Fibroblast of skin of left biceps (primary cell): ENCODE results near the gene OR8D2.

Source experiments
- DNase-seq, 2 experiments: peaks; one replicate each; pipeline ENCODE4 v3.0.0-alpha.2; 2013; ENCODE audit warnings: low read depth in 2 of 2

OR8D2 gene, protein sequence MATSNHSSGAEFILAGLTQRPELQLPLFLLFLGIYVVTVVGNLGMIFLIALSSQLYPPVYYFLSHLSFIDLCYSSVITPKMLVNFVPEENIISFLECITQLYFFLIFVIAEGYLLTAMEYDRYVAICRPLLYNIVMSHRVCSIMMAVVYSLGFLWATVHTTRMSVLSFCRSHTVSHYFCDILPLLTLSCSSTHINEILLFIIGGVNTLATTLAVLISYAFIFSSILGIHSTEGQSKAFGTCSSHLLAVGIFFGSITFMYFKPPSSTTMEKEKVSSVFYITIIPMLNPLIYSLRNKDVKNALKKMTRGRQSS

GRCh38 chr11:124320097-124320496 is at the start of gene OR8D2:
Gene OR8D2, minus strand, starts transcription at chr11:124320197. Its CDS starts 0 bp downstream, at chr11:124320197.
- no peak for DNase-seq

- DNase-seq: no peak
Measured at GRCh38 chr11:124359566-124359965, 39.6 kb upstream of the OR8D2 start.

GRCh38 chr11:124346311-124346955 is 26.4 kb upstream of the OR8D2 start:
- DNase-seq: no peak

DNA sequence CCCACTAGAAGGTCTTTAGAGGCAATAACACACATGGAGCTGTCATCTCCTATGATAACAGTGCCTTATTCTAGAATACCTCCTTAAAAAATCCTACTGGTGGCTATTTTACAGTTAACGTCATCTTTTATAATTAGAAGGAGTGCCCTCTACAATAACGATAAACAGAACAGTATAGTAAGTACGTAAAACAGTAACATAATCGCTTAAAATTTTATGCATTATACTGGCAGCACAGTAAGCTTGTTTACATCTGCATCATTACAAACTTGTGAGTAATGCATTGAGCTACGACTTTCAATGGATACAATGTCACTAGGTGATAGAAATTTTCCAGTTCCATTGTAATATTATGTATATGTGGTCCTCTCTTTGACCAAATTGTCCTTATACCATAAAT is 24.3 kb upstream of the OR8D2 start:
- DNase-seq: no peak

GRCh38 chr11:124340142-124340447 is 20.1 kb upstream of the OR8D2 start:
- no peak for DNase-seq

GRCh38 chr11:124339396-124340141 is 19.6 kb upstream of the OR8D2 start:
- DNase-seq: no peak

DNA sequence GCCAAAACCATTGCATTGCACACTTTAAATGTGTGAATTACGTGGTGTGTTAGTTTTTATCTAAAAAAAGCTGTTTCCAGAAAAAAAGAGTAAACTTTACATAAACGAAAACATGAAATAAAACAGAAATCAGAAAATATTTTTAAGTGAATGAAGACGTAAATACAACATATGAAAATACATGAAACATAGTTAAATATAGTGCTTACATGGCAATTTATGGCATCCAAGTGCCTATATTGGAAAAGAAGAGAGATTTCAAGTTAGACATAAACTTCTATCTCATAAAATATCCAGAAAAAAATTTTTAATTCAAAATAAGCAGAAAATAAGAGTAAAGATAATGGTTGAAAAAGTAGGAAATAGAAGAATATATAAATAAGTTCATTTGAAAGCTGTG is 11.9 kb upstream of the OR8D2 start:
- no peak for DNase-seq

DNA sequence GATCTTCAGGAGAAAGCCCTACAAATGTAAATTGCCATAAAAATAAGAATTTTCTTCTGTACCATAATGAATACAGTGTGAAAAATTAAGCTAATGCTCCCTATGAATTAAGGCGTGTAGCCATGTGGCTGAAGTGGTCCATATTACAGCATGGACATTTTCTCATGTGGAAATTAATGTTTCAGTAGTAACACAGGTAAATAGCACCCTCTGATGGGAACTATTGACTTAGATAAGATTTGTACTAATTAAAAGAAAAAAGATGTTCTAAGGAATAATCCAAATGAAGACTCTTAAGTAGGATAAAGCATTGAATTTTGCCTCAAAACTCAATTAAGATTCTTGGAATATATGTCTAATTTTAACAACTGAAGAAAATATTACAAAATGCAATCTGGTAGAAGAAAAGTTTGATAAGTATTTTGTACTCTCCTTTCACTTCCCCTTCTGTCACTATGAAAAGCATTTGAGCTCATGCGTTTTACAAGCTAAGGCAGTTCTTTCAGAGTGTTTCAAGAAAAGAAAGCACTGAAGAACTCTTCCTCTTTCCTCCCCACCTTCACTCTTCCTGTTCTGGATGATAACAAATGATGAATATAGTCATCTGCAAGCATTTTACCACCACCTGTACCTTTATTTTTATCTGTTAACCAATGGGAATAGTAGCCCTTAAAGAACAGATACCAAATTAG is 9.9 kb upstream of the OR8D2 start:
- DNase-seq: no peak

DNA sequence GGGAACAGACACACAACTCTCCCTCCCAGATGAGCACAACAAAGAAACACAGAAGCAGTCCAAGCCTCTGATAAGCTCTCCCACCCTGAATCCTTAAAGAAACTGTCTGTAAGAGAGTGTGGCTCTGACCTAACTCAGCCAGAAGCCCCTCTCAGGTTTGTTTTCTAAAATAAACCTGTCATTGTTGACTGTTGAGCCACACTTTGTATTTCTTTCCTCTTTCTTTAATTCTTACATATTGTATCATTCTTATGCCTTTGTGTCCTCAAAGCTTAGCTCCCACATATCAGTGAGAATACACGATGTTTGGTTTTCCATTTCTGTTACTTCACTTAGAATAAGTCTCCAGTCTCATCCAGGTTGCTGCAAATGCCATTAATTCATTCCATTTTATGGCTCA is 7.8 kb upstream of the OR8D2 start:
- DNase-seq: no peak

- DNase-seq: no peak
Measured at GRCh38 chr11:124322356-124322755, 2.4 kb upstream of the OR8D2 start.

DNA sequence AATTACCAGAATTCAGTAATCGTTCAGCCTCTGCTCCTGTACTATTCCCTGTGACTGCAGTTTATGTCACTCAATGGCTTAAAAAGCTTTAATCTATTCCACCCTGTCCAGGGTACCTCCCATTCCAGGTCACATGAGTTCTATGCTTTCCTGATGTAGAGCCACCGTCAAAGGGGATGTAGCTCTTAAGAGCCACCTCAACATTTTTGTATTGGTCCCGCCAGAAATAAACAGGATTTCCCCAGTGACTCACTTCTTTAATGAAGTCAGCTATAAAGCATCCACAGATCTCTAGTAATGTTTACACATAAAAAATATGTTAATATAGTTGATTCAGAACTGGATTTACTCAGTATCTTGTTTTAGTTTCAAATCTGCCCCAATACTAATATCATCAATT is 4.9 kb downstream of the OR8D2 start:
- DNase-seq: no peak

GRCh38 chr11:124313849-124314248 is 6.1 kb downstream of the OR8D2 start, which contains the start of gene OR8D1:
Gene OR8D1, minus strand, starts transcription at chr11:124313949. Its CDS starts 3,183 bp downstream, at chr11:124310766.
- no peak for DNase-seq

- no peak for DNase-seq
Measured at GRCh38 chr11:124313131-124313530, 6.9 kb downstream of the OR8D2 start.

DNA sequence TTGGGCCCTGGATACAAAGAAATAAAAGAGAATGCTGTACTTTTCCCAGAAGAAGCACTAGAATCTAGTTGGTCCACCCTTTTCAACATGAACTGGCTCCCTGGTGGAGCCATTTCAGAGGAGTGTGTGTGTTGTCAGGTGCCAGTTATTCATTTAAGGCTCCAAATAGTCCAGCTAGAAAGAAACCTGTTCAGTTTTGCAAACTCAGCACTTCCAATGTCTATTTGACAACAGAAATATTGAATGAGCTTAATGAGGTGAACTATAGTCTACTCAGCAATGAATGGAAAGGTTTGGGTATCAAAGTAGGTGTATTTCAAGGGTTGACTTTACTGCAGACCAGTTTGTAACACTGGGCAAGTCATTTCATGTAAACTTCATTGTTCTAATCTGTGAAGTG is 8.3 kb downstream of the OR8D2 start:
- DNase-seq: no peak

GRCh38 chr11:124311269-124311668 is 8.7 kb downstream of the OR8D2 start:
- no peak for DNase-seq

DNA sequence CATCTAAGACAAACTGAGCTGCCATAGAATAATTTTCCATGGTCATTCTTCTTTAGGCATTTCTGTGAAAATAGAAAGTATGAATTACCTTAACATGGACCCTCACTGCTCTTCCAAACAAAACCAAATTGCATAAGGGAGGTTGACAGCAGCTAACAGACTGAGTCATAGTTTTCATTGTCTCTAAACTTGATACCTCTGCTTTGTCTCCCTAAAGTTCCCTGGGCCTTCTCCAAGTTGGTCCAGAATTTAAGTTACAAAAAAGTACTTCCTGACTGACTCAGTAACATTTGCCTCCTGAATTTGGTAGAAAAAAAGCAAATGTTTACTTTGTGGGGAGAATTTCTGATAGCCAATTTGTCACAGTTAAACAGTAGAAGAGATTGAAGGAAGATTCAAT is 9.3 kb downstream of the OR8D2 start:
- DNase-seq: no peak

DNA sequence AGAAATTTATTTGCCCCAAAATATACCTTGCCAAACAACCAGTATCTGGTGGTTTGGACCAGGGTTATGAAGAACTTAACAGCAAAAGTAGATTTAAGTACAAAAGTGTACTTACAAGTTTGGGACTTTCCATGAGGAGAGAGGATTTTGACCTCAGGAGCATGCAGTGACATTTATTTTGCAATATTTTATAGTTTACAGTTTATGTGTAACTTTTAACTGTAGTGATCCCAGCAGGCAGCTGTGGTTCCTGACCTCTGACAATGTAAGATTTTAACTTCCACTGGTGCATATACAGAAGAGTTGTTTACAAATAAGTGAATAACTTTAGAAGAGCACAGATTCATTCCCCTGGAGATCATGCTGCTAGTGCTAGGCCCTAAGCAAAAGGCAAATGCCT is 12.9 kb downstream of the OR8D2 start:
- DNase-seq: no peak

DNA sequence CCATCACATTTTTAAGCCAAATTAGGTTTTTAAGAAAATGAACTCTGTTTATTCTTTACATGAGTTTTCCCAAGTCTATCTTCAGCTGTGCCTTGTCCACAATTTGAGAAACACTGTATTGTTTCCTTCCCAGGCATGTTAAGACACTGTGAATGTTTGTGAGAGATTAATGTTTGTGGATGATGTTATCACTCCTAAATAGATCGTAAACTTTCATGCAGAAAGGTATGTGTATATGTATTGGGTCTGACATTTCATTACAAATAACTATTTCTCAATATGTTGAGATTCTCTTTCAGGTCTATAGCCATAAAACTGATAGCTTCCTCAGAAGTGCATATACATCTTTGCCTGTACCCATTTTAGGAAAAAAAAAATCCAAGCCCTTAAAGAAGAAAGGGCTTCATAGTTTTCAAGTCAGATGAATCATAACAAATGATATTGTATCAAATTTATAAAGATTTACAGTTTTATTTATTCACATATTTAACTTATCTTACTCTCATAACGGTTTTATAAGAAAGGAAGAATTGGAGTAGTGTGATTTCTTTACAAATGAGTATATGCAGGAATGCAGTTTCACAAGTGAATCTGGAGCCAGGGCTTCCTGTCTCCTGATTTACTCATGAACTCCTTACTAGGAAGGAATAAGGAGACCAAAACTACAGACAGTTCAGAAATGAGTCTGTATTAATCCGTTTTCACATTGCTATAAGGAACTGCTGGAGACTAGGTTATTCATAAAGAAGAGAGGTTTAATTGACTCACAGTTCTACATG is 17.5 kb downstream of the OR8D2 start:
- no peak for DNase-seq

GRCh38 chr11:124301548-124301947 is 18.4 kb downstream of the OR8D2 start:
- peak in 1 of 2 experiments; percentile 19 for DNase-seq

- DNase-seq: peak in 1 of 2 experiments; percentile 10
Measured at GRCh38 chr11:124297921-124298320, 22.1 kb downstream of the OR8D2 start.

DNA sequence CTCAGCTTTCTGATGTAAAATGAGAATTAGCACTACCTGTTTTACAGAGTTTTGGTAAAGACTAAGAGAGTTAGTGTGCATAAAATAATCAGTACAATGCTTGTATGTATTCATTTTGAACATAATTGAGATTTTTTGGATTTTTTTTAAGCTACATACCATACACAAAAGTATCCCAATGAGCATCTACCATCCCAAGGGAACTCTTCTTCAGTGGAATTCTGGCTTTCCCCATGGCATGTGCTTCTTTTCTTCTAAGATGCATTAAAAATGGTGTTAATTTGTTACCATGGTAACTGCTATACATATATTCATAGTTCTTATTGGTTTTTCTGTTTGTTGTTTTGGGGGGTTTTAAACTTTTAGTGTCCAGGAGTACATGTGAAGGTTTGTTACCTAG is 24.0 kb downstream of the OR8D2 start:
- no peak for DNase-seq

DNA sequence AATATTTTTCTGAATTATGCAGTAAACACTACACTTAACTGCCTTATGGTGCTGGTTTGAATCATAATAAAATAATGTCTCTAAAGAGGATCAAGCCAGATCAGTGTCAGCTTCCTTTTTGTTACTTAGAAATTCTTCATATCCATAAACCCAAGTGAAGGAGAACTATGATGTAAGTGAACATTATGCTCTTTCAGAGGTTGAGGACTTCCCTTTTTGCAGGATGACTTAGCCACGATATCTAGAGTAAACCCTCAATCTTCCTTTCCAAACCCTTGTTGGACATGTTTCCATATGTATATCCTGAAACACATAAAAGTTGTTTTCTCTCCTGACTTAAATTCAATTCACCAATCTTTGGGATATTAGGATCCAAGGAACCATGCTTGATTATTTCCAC is 25.3 kb downstream of the OR8D2 start:
- DNase-seq: no peak
